GM12875 (cell line): ENCODE results near the gene DOCK1.

Experiments
- H3K4me3 ChIP-seq: one replicate; pipeline ENCODE4 v1.5.1; 2011; ENCODE audit warnings: low read depth, low read length, control low read depth
- TF ChIP-seq, protein P1 (sequence below): IDR thresholded peaks from 2 replicates; pipeline ENCODE4 v1.5.1; 2011; ENCODE audit warnings: low read depth, mild to moderate bottlenecking, control low read depth, inconsistent platforms, low read length, moderate library complexity, borderline replicate concordance; ENCODE audit not compliant: insufficient read depth

Gene DOCK1

DNA sequence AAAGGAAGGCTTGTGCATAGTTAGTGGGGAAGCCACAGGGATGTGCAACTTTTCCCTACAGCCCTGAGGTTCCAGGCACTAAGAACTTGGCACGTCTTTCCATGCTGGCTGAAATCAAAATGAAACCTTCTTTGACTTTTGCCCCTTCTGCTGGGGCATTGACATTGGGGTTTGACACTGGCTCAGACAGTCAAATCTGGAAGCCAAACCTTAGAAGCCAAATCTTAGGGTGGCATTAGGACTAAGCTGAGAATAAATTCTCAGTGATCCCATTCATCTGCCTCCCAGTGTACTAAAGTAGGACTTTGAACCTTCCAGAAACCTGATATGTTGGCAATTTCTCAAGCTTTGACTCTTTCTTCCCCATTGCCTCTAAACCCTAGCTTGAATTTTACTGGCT, 322.4 kb downstream of the DOCK1 start:
- H3K4me3 ChIP-seq: no peak overlapping the region
- TF ChIP-seq, protein P1, sequence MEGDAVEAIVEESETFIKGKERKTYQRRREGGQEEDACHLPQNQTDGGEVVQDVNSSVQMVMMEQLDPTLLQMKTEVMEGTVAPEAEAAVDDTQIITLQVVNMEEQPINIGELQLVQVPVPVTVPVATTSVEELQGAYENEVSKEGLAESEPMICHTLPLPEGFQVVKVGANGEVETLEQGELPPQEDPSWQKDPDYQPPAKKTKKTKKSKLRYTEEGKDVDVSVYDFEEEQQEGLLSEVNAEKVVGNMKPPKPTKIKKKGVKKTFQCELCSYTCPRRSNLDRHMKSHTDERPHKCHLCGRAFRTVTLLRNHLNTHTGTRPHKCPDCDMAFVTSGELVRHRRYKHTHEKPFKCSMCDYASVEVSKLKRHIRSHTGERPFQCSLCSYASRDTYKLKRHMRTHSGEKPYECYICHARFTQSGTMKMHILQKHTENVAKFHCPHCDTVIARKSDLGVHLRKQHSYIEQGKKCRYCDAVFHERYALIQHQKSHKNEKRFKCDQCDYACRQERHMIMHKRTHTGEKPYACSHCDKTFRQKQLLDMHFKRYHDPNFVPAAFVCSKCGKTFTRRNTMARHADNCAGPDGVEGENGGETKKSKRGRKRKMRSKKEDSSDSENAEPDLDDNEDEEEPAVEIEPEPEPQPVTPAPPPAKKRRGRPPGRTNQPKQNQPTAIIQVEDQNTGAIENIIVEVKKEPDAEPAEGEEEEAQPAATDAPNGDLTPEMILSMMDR: no peak

DNA sequence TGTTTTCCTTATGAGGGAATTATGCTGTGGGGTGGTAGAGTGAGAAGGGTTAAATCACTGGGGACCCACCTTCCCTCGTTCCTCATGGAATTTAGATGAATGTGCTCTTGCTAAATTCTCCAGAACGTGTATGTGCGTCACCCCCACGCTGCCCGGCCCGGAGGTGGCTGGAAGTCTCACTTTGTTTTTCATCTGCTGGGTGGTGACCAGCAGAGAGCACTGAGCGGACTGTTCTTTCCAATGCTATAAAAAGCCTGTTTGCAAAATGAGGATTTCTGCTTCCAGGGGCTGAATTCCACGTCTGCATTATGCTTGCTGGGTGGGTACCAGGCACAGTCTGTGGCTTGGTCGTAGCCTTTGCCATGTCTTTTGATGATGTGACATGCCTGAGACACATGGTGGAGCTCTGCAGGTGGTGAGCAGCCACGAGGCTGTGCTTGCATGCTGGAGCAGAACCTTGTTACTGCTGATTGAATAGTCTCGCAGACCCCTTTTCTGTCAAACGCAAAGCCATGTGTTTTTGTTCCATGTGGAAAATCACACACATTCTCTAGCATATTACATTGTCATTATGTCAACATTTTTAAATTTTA, 323.1 kb downstream of the DOCK1 start:
- no peak overlapping the region for H3K4me3 ChIP-seq
- TF ChIP-seq, protein P1: no peak

DNA sequence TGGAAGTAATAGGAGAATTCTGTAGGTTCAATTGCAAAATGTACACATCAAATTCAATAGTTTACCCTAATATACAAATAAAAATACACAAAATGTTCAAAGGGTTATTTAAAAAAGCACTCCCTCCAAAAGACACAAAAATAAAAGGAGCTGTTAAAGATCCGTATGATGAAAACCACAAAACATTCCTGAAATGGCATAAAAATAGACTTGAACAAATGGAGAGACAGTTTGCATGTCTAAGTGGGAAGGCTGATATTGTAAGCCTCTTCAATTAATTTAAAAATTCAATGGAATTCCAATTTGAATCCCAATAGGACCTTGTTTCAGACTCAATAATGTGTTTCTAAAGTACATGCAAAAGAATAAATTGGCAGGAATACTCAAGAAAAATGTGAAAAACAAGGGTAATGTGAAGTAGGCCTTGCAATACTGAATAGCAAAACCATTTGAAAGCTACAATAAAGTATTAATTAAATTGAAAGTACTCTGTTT, 329.1 kb downstream of the DOCK1 start:
- TF ChIP-seq, protein P1: no peak
- H3K4me3 ChIP-seq: no peak overlapping the region

DNA sequence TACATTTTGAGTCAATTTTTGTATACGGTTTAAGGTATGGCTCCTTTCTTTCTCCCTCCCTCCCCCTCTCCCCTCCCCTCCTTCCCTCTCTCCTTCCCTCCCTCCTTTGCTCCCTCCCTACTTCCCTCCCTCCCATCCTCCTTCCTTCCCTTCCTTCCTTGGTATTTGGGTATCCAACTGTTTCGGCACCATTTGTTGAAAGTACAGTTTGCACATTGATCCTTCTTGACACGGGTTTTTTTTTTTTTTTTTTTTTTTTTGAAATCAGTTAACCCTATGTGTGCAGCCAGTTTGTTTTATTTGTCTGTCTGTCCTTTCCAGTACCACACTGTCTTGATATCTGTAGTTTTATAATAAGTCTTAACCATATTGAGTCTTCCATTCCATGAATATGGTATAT, 331.0 kb downstream of the DOCK1 start:
- TF ChIP-seq, protein P1: no peak
- no peak overlapping the region for H3K4me3 ChIP-seq

DNA sequence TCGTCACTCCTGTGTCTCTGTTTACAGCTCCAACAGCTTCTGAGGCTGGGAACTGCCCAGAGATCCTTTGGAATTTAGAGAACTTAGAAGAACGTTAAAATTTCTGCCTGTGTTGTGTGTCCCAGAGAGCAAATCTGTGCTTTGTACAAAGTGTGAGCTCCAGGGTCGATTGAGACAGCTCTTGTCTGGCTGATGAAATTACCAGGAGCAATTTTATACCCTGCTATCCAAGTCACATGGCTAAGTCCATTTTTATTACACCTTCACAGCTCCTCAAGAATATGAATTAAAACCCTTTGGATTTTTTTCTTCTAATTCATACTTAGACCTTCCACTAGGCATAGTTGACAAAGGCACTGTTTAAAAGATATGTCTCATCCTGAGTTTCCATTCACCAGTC, 337.7 kb downstream of the DOCK1 start:
- TF ChIP-seq, protein P1: no peak
- no peak overlapping the region for H3K4me3 ChIP-seq

DNA sequence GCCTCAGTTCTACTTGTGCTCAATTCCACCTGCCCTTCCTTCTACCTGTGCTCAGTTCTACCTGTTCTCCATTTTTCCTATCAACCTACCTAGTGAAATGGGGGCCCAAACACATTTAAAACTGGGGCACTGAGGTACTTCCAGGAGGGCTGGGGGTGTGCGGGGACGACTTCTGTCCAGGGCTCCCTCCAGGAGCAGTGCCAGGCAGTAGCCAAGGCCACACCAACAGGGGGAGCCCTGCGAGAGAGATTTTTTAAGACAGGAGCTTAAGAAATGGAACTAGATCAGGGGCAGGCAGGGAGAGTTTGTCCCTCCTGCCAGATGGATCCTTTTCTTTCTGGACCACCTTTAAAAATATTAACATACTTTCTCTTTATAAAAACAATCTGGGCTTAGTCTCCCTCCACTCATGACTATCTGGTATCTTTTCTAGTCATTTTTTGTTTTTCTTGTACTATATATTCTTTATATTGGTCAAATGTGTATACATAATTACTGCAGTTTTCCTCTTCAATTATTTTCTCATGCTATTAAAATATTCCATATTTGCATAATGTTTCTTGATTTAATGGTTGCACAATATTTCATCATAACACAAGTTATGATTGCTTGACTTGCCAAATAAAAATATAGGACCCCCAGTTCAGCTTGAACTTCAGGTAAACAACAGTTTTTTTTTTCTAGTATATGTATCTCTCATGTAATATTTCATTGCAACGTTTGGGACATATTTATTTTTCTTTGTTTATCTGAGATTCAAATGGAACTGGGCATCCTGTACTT, 338.5 kb downstream of the DOCK1 start:
- no peak overlapping the region for H3K4me3 ChIP-seq
- TF ChIP-seq, protein P1: no peak

DNA sequence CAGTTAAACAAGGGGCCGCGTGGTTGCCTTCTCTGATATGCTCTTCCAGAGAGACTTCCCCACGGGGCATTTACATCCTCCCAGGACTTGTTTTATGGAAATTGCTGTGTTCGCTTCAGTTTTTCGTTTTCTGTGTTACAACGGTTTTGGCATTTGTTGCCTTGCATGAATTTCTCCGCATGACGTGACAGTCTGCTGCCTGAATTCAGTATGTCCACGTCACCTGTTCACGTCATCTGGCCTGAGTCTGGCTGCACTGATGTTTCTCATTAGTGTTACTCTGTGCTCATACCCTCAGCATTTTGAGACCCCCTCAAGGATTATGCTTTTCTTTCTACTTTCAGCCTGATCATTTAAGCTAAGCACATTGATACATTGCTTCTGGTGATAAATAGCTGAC, 340.2 kb downstream of the DOCK1 start:
- TF ChIP-seq, protein P1: no peak
- no peak overlapping the region for H3K4me3 ChIP-seq
